CD4-positive, CD25-positive, alpha-beta regulatory T cell (primary cell): ENCODE measurements around the gene PSMD2. TPM values are rescaled to one million over a fixed set of nuclear protein-coding genes. Genes with fewer than 3 reads are reported as not detected.
A peak's percentile ranks its signal among the peaks of the same experiment; 100 is the strongest.

Experiments
- ATAC-seq, 2 donors: fragments of 150-1000 bp; cut with Tn5 transposase; one replicate each; pipeline ENCODE4 v1.10.0; 2021; ENCODE audit warnings: low read depth in 2 of 2, moderate number of reproducible peaks in 2 of 2, moderate library complexity in 1 of 2
- DNase-seq, 3 donors: peaks; one replicate each; pipeline versions ENCODE4 v3.0.0 to v3.0.0-alpha.2; 2012 to 2022; ENCODE audit warnings: mixed read lengths in 1 of 3
- H3K27ac ChIP-seq: one replicate; pipeline ENCODE4 v1.7.0; 2013; ENCODE audit warnings: mild to moderate bottlenecking, low read length; ENCODE audit not compliant: insufficient read depth, poor library complexity, severe bottlenecking
- H3K27me3 ChIP-seq: one replicate; pipeline ENCODE4 v1.7.0; 2013; ENCODE audit warnings: low read length; ENCODE audit not compliant: control insufficient read depth, insufficient read depth
- H3K36me3 ChIP-seq: one replicate; pipeline ENCODE4 v1.7.0; 2013; ENCODE audit warnings: mild to moderate bottlenecking, low read length, moderate library complexity; ENCODE audit not compliant: control insufficient read depth, insufficient read depth
- H3K4me1 ChIP-seq: 2 replicates; pipeline ENCODE4 v1.7.0; 2013; ENCODE audit warnings: mild to moderate bottlenecking, low read length; ENCODE audit not compliant: insufficient read depth, control insufficient read depth, poor library complexity, severe bottlenecking
- H3K4me3 ChIP-seq: one replicate; pipeline ENCODE4 v1.7.0; 2013; ENCODE audit warnings: low read depth, mild to moderate bottlenecking, low read length, moderate library complexity
- H3K9me3 ChIP-seq, 2 experiments: 1 replicate in 1 of 2; 2 replicates in 1 of 2; pipeline ENCODE4 v1.7.0; 2013; ENCODE audit warnings: low read length in 2 of 2, mild to moderate bottlenecking in 1 of 2, moderate library complexity in 1 of 2; ENCODE audit not compliant: control insufficient read depth in 2 of 2
- H3K27ac Mint-ChIP-seq, 3 donors: one replicate each; pipeline ENCODE4 v1.8.0; 2020 to 2022; ENCODE audit warnings: mild to moderate bottlenecking in 3 of 3, mixed read lengths in 3 of 3, moderate library complexity in 2 of 3
- H3K27me3 Mint-ChIP-seq: one replicate; pipeline ENCODE4 v1.8.0; 2022; ENCODE audit warnings: mild to moderate bottlenecking, mixed read lengths
- H3K36me3 Mint-ChIP-seq: one replicate; pipeline ENCODE4 v1.8.0; 2020; ENCODE audit warnings: mixed read lengths
- H3K4me1 Mint-ChIP-seq, 4 donors: one replicate each; pipeline ENCODE4 v1.8.0; 2020 to 2022; ENCODE audit warnings: mixed read lengths in 4 of 4, mild to moderate bottlenecking in 1 of 4
- H3K4me3 Mint-ChIP-seq, 4 donors: one replicate each; pipeline ENCODE4 v1.8.0; 2020 to 2022; ENCODE audit warnings: mild to moderate bottlenecking in 4 of 4, mixed read lengths in 4 of 4, moderate library complexity in 3 of 4
- H3K9me3 Mint-ChIP-seq, 7 donors: one replicate each; pipeline ENCODE4 v1.8.0; 2020 to 2022; ENCODE audit warnings: mixed read lengths in 7 of 7, mild to moderate bottlenecking in 3 of 7, moderate library complexity in 2 of 7
- polyA plus RNA-seq, 4 donors: library from polyadenylated mRNA; unstranded; fragments of 300-500 nt; fragmentation: Illumina TruSeq; gene quantifications; one replicate each; pipeline ENCODE4 v1.2.3, GENCODE V29; 2021
- total RNA-seq: library from RNA; stranded (reverse); gene quantifications from one replicate; pipeline ENCODE4 v1.2.3, GENCODE V29; 2022

PSMD2 gene
- total and polyA plus RNA-seq, 5 donors from 2014 or later, result 151 to 206 (median 179) TPM

DNA sequence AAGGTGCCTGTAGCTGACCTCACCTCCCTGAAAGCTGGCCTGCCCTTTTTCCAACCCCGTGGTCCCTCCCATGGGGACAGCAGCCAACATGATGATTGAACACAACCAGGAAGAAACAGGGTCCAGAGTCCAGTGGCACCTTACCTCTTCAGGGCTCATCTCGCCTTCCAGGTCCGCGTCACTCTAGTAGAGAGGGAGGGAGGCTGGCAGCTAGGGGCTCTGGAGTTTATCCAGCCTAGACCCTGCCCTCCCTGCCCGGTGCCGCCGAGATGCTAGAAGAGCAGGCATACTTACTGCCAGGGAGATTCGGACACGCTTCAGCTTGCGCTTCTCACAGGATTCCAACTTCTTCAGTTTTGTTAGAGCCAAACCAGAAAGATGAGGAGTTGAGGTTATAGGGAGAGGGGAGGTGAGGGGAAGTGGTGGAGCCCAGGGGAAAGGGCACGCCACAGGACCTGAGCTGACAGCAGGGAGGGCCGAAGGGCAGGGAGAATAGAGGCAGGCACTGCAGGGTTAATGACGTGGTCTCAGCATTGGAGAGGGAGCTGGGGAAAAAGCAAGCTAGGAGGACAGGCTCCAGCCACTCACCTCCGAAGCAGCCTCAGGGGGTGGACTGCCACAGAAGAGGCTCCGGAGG is 53.2 kb downstream of the PSMD2 start:
- DNase-seq (no peak), ATAC-seq (no peak)
- no peaks in the 10 kb centered on the region for H3K36me3 ChIP-seq
- H3K9me3 ChIP-seq, result no peaks in the 10 kb centered on the region
- Mint-ChIP-seq H3K9me3 (no peaks in the 10 kb centered on the region), H3K4me1 (no peaks in the 10 kb centered on the region), H3K27ac (peak overlapping the region in 1 of 3 donors; percentile 11), H3K4me3 (peak overlapping the region in 1 of 4 donors; percentile 15), H3K27me3 (peaks cover 4% of the 10 kb centered on the region), H3K36me3 (peaks cover 5% of the 10 kb centered on the region)
- H3K4me1 ChIP-seq, result peaks cover 4% of the 10 kb centered on the region
- H3K27me3 ChIP-seq, result no peaks in the 10 kb centered on the region
- no peak overlapping the region for H3K27ac ChIP-seq
- H3K4me3 ChIP-seq, result no peak overlapping the region

DNA sequence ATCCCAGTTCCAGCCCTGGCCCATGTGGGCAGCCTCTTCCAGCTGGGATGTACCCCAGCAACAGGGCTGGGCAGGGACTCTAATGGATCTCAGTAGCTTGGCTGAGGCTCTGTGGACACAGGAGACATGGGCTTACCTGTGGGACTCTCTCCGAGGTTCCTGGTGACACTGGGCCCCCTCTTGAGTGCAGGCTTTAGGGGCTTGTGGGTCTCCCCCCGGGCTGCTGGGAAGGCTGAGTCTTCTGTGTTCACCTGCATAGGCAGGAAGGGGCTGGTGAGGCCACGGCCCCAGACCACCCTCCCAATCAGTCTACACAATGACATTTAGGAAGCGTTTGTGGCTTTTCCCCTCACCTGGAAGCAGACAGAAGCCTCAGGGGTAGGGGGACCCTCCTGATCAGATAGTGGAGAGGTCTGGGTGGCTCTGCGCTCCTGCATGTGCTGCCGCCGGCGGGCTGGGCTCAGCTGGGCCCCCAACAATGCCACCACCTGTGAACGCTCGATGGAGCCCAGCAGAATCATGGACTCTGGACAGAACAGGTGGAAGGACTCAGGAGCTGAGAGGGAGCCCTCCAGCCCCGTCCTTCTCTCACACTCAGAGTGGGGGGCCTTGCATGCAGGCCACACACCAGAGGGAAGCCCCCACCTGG is 54.0 kb downstream of the PSMD2 start:
- H3K36me3 ChIP-seq, result no peaks in the 10 kb centered on the region
- Mint-ChIP-seq H3K27me3 (peaks cover 4% of the 10 kb centered on the region), H3K4me3 (no peak overlapping the region), H3K27ac (no peak overlapping the region), H3K4me1 (no peaks in the 10 kb centered on the region), H3K9me3 (no peaks in the 10 kb centered on the region), H3K36me3 (peaks cover 5% of the 10 kb centered on the region)
- H3K27ac ChIP-seq, result no peak overlapping the region
- no peak overlapping the region for H3K4me3 ChIP-seq
- peaks cover 4% of the 10 kb centered on the region for H3K4me1 ChIP-seq
- ATAC-seq (no peak), DNase-seq (no peak)
- no peaks in the 10 kb centered on the region for H3K27me3 ChIP-seq
- H3K9me3 ChIP-seq, result no peaks in the 10 kb centered on the region

DNA sequence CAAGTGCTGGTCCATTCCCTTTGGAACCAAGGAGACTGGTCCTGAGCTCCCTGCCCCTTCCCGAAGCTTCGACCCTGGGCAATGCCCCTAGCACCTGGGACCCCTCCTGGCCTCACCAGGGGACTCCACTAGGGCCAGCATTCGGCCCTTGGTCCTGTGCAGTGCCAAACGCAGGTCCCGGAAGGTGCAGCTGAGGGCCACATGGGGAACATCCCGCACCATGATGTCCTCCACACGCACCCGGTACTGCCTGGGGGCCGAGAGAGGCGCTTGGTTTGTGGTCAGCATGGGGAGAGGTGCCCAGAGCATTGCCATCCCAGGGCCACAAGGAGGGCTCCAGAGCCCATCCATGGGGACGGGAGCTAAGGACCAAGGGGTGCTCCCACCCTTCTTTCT is 54.5 kb downstream of the PSMD2 start:
- H3K4me1 Mint-ChIP-seq, result no peaks in the 10 kb centered on the region
- H3K27me3 ChIP-seq, result no peaks in the 10 kb centered on the region
- H3K36me3 ChIP-seq, result no peaks in the 10 kb centered on the region
- no peaks in the 10 kb centered on the region for H3K9me3 Mint-ChIP-seq
- H3K27ac ChIP-seq, result no peak overlapping the region
- peaks cover 5% of the 10 kb centered on the region for H3K36me3 Mint-ChIP-seq
- H3K4me3 Mint-ChIP-seq, result no peak overlapping the region
- no peaks in the 10 kb centered on the region for H3K9me3 ChIP-seq
- no peak overlapping the region for H3K27ac Mint-ChIP-seq
- peaks cover 4% of the 10 kb centered on the region for H3K4me1 ChIP-seq
- ATAC-seq (no peak), DNase-seq (no peak)
- H3K4me3 ChIP-seq, result no peak overlapping the region
- peaks cover 4% of the 10 kb centered on the region for H3K27me3 Mint-ChIP-seq

DNA sequence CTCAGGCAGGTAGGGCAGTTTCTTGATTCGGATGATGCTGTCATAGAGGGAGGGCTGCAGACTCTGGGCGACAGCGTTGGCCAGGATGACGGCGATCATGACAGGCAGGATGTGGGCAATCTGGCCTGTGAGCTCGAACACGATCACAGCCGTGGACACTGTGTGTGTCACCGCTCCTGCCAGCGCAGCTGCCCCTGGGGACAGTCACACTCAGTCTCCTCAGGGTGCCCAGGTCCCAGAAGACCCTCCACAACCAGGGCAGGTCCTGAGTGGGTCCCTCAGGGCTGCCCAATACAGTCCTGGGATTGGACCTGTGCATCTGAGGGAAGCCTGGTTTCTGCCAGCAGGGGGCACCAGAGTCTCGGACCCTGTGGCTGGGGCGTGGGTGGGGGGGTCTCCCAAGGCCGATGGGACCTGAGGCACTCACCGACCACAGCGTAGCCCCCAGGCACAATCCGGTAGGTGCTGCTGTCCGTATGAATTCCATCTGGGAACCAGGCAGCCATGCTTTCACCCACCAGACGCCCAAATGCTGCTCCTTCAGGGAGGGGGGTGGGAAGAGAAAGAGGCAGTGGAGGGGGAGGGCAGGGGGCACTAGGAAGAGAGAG is 55.2 kb downstream of the PSMD2 start:
- H3K36me3 Mint-ChIP-seq, result peaks cover 5% of the 10 kb centered on the region
- H3K4me1 Mint-ChIP-seq, result no peaks in the 10 kb centered on the region
- Histone ChIP-seq H3K4me3 (no peak overlapping the region), H3K27me3 (no peaks in the 10 kb centered on the region), H3K27ac (no peak overlapping the region), H3K36me3 (no peaks in the 10 kb centered on the region), H3K4me1 (peaks cover 4% of the 10 kb centered on the region), H3K9me3 (no peaks in the 10 kb centered on the region)
- DNase-seq (peak; percentile 40 to 46 (median 45)), ATAC-seq (peak; percentile 61 to 73)
- H3K4me3 Mint-ChIP-seq, result no peak overlapping the region
- H3K9me3 Mint-ChIP-seq, result no peaks in the 10 kb centered on the region
- H3K27me3 Mint-ChIP-seq, result peaks cover 4% of the 10 kb centered on the region
- no peak overlapping the region for H3K27ac Mint-ChIP-seq

DNA sequence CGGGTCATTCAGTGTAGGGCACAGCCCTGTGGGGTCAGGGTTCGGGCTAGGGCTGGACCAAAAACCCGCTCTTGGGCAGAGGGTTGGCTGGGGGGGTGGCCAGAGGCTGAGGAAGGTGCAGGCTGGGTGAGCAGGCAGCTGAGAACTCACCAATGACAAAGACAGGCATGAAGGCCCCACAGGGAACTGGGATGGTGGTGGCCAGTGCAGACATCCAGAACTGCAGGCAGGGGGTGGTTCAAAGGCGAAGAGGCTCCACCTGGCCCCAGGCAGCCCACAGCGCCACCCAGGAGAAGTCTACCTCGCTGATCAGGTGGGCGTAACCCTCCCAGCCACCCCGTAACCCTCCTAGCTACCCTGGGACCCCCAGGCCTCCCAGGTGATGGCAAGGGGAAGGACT is 55.7 kb downstream of the PSMD2 start:
- DNase-seq (no peak), ATAC-seq (no peak)
- Histone ChIP-seq H3K4me3 (no peak overlapping the region), H3K4me1 (peaks cover 4% of the 10 kb centered on the region), H3K9me3 (no peaks in the 10 kb centered on the region), H3K27ac (no peak overlapping the region), H3K27me3 (no peaks in the 10 kb centered on the region), H3K36me3 (no peaks in the 10 kb centered on the region)
- no peak overlapping the region for H3K27ac Mint-ChIP-seq
- H3K36me3 Mint-ChIP-seq, result peaks cover 5% of the 10 kb centered on the region
- H3K4me1 Mint-ChIP-seq, result no peaks in the 10 kb centered on the region
- H3K27me3 Mint-ChIP-seq, result peaks cover 4% of the 10 kb centered on the region
- no peaks in the 10 kb centered on the region for H3K9me3 Mint-ChIP-seq
- peak overlapping the region in 1 of 4 donors; percentile 80 for H3K4me3 Mint-ChIP-seq

DNA sequence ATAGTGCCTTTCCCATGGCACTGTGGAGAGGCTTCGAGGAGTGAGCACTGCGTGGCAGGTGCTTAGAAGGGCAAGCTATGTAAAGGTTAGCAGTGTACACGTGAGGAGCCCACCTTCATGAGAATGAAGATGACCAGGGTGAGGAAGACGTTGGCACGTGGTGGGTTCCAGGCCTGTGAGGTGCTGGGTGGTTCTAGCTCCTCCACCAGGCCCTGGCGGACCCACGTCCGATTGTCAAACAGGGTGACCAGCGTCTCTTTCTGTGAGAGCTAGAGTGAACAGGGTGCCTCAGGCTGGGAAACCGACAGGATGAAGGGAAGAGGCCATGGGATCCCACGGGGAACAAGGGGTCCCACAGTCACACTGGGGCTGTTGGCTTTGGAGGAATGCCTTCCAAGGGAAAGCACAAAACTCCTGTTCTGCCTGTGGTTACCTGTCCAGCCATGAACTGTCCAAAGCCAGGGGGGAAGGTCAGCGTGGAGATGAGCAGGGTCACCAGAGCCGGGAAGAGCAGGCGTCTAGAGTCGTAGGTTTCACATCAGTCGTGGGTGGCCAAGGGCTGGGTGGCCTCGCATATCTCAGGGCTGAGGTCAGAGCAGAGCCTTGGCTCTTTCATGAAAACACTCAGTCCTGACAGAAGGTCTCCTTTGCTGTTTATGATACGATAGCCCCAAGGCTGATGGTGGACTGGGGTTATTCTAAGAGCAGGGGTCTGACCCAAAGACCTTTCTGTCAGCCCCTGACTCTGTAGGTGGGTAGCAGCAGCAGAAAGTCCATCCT is 56.4 kb downstream of the PSMD2 start:
- Mint-ChIP-seq H3K4me1 (peaks cover 0 to 6% (median 4%) of the 10 kb centered on the region in 4 donors), H3K27ac (no peak overlapping the region), H3K36me3 (peaks cover 5% of the 10 kb centered on the region), H3K4me3 (peak overlapping the region in 1 of 4 donors; percentile 80), H3K27me3 (peaks cover 4% of the 10 kb centered on the region), H3K9me3 (no peaks in the 10 kb centered on the region)
- ATAC-seq (no peak), DNase-seq (no peak)
- no peaks in the 10 kb centered on the region for H3K9me3 ChIP-seq
- H3K36me3 ChIP-seq, result no peaks in the 10 kb centered on the region
- no peak overlapping the region for H3K4me3 ChIP-seq
- H3K27me3 ChIP-seq, result no peaks in the 10 kb centered on the region
- peaks cover 5% of the 10 kb centered on the region for H3K4me1 ChIP-seq
- H3K27ac ChIP-seq, result no peak overlapping the region

DNA sequence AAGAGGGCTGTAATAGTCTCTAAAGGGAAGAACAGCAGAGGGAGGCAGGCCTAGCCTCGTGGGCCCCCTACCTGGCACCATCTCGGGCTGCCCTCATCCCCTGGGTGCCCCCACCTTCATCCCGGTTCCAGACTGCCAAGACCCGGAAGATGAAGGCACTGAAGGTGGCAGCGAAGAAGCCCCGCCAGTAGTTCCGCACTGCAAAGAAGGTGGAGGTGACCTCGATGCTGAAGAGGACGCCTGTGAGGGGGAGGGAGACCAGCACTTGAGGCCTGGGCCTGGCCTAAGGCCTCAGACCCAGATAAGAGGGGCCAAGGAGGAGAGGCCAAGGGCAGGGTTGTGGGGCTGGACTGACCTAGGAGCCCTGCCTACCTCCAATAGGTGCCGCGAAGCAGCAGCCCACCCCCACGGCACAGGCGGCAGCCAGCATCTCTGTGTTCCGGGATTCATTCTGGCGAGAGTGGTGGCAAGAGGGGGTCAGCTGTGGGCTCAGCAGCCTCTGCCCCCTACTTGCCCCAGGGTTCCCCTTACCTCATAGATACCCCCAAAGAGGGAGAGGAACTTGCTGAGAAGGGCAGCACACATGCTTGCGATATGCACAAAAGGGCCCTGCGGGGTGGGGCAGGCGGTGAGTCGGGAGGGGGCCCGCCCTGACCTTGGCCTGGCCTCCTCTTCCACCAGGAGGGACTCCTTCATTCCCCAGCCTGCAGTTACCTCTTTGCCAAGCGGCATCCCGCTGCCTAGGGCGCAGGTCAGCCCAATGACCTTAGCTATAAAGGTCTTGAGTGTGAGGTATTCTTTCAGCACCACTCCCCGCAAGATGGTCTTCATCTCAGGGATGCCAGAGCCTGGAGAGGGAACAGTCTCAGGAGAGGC is 58.4 kb downstream of the PSMD2 start:
- Mint-ChIP-seq H3K27ac (no peak overlapping the region), H3K36me3 (peaks cover 5% of the 10 kb centered on the region), H3K9me3 (no peaks in the 10 kb centered on the region), H3K27me3 (peaks cover 4% of the 10 kb centered on the region), H3K4me1 (peaks cover 0 to 16% (median 9%) of the 10 kb centered on the region in 4 donors), H3K4me3 (peak overlapping the region in 1 of 4 donors; percentile 57)
- DNase-seq (no peak), ATAC-seq (no peak)
- Histone ChIP-seq H3K4me1 (peaks cover 22% of the 10 kb centered on the region), H3K36me3 (no peaks in the 10 kb centered on the region), H3K27ac (no peak overlapping the region), H3K27me3 (no peaks in the 10 kb centered on the region), H3K9me3 (no peaks in the 10 kb centered on the region), H3K4me3 (no peak overlapping the region)
